Chondrocyte (in vitro differentiated cells): ENCODE measurements around the gene GALC. TPM values are rescaled to one million over a fixed set of nuclear protein-coding genes. Genes with fewer than 3 reads are reported as not detected.

Experiments used
- DNase-seq: peaks from one replicate; pipeline ENCODE4 v3.0.0; 2021; ENCODE audit warnings: mixed read lengths, low spot score
- H3K27ac Mint-ChIP-seq: one replicate; pipeline ENCODE4 v1.8.0; 2021; ENCODE audit warnings: mild to moderate bottlenecking, moderate library complexity, mixed read lengths; ENCODE audit not compliant: unreplicated experiment
- H3K27me3 Mint-ChIP-seq: 2 replicates; pipeline ENCODE4 v1.8.0; 2021; ENCODE audit warnings: low read depth, mixed read lengths
- H3K36me3 Mint-ChIP-seq: 2 replicates; pipeline ENCODE4 v1.8.0; 2021; ENCODE audit warnings: low read depth, mixed read lengths
- H3K4me1 Mint-ChIP-seq: 2 replicates; pipeline ENCODE4 v1.8.0; 2021; ENCODE audit warnings: low read depth, mild to moderate bottlenecking, mixed read lengths
- H3K4me3 Mint-ChIP-seq: one replicate; pipeline ENCODE4 v1.8.0; 2021; ENCODE audit warnings: mild to moderate bottlenecking, moderate library complexity, mixed read lengths; ENCODE audit not compliant: unreplicated experiment
- H3K9me3 Mint-ChIP-seq: 2 replicates; pipeline ENCODE4 v1.8.0; 2021; ENCODE audit warnings: low read depth, mixed read lengths
- CTCF ChIP-seq: fragments of 200-600 bp; sonication (generic); IDR thresholded peaks from 2 replicates; pipeline ENCODE4 v1.5.0; 2021; ENCODE audit warnings: antibody characterized with exemption, mild to moderate bottlenecking, moderate library complexity
- total RNA-seq: library from RNA; stranded (reverse); gene quantifications from 3 replicates; pipeline ENCODE4 v1.2.1, GENCODE V29; 2021

GALC gene
- total RNA-seq, 1 donor from 2014 or later: 12.3 TPM

- Mint-ChIP-seq H3K36me3 (no peaks in the 10 kb centered on the region), H3K27ac (no peak overlapping the region), H3K9me3 (no peaks in the 10 kb centered on the region), H3K4me3 (no peak overlapping the region), H3K4me1 (no peaks in the 10 kb centered on the region), H3K27me3 (peaks cover 14% of the 10 kb centered on the region)
- no peak for TF ChIP-seq CTCF
- DNase-seq: no peak
Observed at GRCh38 chr14:88002421-88003075, 9.6 kb upstream of the GALC start.

GRCh38 chr14:87999277-87999676, 6.3 kb upstream of the GALC start:
- Mint-ChIP-seq H3K4me3 (no peak overlapping the region), H3K36me3 (no peaks in the 10 kb centered on the region), H3K27me3 (peaks cover 14% of the 10 kb centered on the region), H3K4me1 (peaks cover 14% of the 10 kb centered on the region), H3K9me3 (no peaks in the 10 kb centered on the region), H3K27ac (no peak overlapping the region)
- no peak for TF ChIP-seq CTCF
- no peak for DNase-seq

- Mint-ChIP-seq H3K4me3 (no peak overlapping the region), H3K4me1 (peaks cover 20% of the 10 kb centered on the region), H3K9me3 (no peaks in the 10 kb centered on the region), H3K36me3 (no peaks in the 10 kb centered on the region), H3K27ac (no peak overlapping the region), H3K27me3 (peaks cover 14% of the 10 kb centered on the region)
- TF ChIP-seq CTCF: no peak
- no peak for DNase-seq
Observed at GRCh38 chr14:87998482-87998881, 5.5 kb upstream of the GALC start.

- no peak for TF ChIP-seq CTCF
- peak overlapping the region; percentile 6 for H3K27ac Mint-ChIP-seq
- H3K4me3 Mint-ChIP-seq: no peak overlapping the region
- H3K27me3 Mint-ChIP-seq: peaks cover 14% of the 10 kb centered on the region
- no peaks in the 10 kb centered on the region for H3K9me3 Mint-ChIP-seq
- H3K4me1 Mint-ChIP-seq: peaks cover 35% of the 10 kb centered on the region
- no peaks in the 10 kb centered on the region for H3K36me3 Mint-ChIP-seq
- no peak for DNase-seq
Observed at GRCh38 chr14:87996291-87996592, 3.3 kb upstream of the GALC start.

- Mint-ChIP-seq H3K27ac (peak overlapping the region; percentile 6), H3K36me3 (no peaks in the 10 kb centered on the region), H3K27me3 (peaks cover 14% of the 10 kb centered on the region), H3K9me3 (no peaks in the 10 kb centered on the region), H3K4me1 (peaks cover 35% of the 10 kb centered on the region), H3K4me3 (no peak overlapping the region)
- no peak for TF ChIP-seq CTCF
- DNase-seq: no peak
Observed at GRCh38 chr14:87995500-87996290, 2.7 kb upstream of the GALC start.
